Fibroblast of pulmonary artery (primary cell): Measurements from ENCODE around the gene AARSD1.
"Not testable (repeated sequence)": the region's sequence is repeated elsewhere in the genome, so short reads cannot be mapped to it uniquely, and the experiment has no call there.

Experiments used
- DNase-seq: peaks from one replicate; pipeline ENCODE4 v3.0.0-alpha.2; 2010; ENCODE audit warnings: low read depth
- H3K4me3 ChIP-seq: replicated peaks from 2 replicates; pipeline ENCODE4 v1.5.1; 2011; ENCODE audit warnings: low read depth, mild to moderate bottlenecking, control low read depth, low read length, moderate library complexity
- CTCF ChIP-seq: IDR thresholded peaks from 2 replicates; pipeline ENCODE4 v1.5.1; 2011; ENCODE audit warnings: mild to moderate bottlenecking, control low read depth, low read length, inconsistent platforms; ENCODE audit errors: missing control alignments

Gene AARSD1

DNA sequence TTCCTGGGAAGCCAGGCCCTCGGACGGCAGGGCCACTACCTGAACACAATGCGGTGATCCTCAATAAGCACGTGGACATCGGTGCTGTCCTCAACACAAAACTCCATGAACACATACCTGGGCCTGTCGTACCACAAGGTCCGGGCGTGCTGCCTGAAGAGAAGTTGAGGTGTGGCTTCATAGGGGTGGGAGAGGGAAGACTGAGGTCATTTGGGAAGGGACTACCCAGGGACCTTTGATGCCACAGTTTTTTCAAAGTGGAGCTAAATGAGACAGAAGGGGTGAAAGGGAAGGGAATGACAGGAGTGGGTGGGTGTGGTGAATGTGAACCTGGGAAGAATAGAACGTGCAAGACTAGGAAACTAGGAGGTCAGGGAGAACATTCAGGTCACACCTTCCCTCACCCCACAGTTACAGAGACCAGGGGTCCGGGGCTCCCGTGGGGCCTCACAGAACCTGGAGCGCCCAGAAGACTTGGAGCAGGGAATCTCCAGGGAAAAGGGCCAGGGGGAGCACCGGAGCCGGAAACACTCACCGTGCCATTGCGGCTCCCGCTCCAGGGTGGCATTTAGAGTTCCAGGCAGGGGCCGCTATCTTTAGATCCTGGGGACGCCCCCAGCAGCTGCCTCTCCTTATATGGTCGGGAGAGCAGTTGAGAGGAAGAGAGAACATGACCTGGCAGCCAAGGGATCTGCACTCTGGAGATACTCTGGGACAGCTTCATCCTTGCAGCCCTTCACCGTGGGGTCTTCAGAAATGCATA, 15.4 kb upstream of the AARSD1 start, which contains the start of gene PTGES3L:
TSS of gene PTGES3L (minus strand) at position 570 of the 763 bp plus-strand sequence. CDS start at position 543, 27 bp downstream.
- peak; percentile 49 for DNase-seq
- no peak for TF ChIP-seq CTCF
- peak within 1 kb of the TSS; percentile 84 for H3K4me3 ChIP-seq

GRCh38 chr17:42975701-42976100, 11.4 kb upstream of the AARSD1 start:
- not testable (repeated sequence) for DNase-seq

DNA sequence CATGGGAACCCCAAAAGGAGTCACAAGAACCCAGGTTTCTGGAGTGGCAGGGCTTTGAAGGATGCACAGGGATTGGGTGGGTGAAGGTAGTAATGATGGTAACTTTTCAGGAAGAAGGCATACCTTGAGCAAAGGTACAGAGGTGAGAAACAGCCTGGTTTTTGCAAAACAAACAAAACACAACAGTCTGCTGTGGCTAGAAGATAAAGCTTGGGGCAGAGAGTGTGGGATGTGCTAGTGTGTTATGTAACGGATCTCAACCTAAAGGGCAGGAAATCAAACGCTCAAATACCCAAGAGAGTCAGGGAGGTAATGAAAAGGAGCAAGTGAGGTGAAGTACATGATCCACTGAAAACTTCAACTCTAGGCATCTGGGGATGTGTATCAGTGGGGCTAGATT, 11.0 kb upstream of the AARSD1 start:
- no peak for DNase-seq
- no peak for TF ChIP-seq CTCF
- H3K4me3 ChIP-seq, result no peak overlapping the region

More at GRCh38 chr17:42975701-42976100, 11.4 kb upstream of the AARSD1 start:
- H3K4me3 ChIP-seq, result not testable (repeated sequence)

DNA sequence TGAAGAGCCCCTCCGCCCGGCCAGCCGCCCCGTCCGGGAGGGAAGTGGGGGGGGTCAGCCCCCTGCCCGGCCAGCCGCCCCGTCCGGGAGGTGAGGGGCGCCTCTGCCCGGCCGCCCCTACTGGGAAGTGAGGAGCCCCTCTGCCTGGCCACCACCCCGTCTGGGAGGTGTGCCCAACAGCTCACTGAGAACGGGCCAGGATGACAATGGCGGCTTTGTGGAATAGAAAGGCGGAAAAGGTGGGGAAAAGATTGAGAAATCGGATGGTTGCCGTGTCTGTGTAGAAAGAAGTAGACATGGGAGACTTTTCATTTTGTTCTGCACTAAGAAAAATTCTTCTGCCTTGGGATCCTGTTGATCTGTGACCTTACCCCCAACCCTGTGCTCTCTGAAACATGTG, 9.1 kb upstream of the AARSD1 start:
- not testable (repeated sequence) for H3K4me3 ChIP-seq

DNA sequence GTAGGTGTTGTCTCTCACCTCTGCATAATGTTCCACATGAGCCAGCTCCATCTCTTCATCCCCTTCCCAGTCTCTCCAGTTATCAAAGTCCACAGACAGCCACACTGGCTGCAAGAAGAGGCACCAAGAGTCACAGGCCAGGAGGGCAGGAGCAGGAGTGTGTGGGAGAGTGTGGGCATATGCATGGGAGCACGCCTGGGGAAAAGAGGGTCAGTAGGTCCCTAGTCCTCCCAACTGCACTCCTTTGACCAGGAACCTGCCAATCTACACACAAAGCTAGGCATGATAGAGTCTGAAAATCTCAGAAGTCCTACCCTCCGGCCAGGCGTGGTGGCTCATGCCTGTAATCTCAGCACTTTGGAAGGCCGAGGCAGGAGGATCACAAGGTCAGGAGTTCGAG, 7.3 kb upstream of the AARSD1 start:
- no peak for DNase-seq
- TF ChIP-seq CTCF, result no peak
- H3K4me3 ChIP-seq, result no peak overlapping the region

More for the DNA sequence above, 9.1 kb upstream of the AARSD1 start:
- DNase-seq, result not testable (repeated sequence)

DNA sequence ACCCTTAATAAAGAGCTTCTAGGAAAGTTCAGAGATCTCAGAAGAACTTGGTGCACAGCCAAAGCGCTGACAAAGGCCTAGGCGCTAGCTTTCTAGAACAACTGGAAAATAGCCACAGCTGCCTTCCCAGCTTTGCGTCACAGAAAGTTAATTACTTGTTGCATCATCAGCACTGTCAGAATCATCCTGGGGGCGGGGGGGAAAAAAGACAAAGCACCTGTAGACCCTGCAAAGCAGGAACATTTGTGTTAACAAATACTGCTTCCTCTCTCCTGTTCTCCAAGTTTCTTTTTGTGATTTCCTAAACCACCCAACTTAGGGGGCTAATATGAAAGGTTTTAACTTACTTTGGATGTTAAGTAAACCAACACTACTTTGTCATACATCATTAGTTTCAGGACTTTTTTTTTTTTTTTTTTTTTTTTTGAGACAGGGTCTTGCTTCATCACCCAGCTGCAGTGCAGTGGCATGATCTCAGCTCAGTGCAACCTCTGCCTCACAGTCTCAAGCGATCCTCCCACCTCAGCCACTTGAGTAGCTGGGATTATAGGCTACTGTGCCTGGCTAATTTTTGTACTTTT, 4.8 kb upstream of the AARSD1 start:
- TF ChIP-seq CTCF, result no peak
- DNase-seq, result peak; percentile 42
- H3K4me3 ChIP-seq, result no peak overlapping the region

DNA sequence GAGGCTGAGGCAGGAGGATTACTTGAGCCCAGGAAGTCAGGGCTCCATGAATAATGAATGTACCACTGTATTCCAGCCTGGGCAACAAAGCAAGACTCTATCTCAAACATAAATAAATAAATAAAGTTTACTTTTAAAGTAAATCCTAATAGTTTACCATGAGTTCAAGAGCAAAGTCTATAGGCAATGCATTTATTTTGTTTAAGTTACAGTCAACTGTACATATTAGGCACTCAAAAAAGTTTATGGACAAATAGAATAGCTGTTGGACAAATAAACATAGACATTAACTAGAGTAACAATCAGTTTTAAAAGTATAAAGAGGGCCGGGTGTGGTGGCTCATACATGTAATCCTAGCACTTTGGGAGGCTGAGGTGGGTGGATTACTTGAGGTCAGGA, 3.7 kb upstream of the AARSD1 start:
- no peak for TF ChIP-seq CTCF
- no peak for DNase-seq
- no peak overlapping the region for H3K4me3 ChIP-seq

DNA sequence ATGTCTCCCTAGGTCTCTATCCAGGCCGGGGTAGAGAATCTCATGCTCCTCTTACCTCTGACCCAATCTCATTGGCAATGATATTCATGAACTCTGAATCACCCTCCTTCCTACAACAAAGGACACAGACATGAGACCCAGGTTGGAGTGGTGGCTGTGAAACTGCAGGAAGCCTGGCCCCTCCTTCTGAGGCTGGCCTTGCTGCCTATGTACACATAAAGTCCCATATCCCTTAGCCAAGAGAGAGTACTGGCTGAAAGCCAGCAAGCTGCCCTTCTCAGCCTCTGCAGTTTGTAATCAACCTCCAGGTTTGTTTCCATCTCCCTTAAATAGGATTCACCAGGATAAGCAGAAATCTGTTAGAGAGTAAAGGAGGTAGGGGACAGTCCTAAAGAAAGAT, 10.6 kb downstream of the AARSD1 start:
- no peak for TF ChIP-seq CTCF
- no peak overlapping the region for H3K4me3 ChIP-seq
- peak; percentile 7 for DNase-seq
